ENCODE measurements around the gene CFAP100.

Gene CFAP100

DNA sequence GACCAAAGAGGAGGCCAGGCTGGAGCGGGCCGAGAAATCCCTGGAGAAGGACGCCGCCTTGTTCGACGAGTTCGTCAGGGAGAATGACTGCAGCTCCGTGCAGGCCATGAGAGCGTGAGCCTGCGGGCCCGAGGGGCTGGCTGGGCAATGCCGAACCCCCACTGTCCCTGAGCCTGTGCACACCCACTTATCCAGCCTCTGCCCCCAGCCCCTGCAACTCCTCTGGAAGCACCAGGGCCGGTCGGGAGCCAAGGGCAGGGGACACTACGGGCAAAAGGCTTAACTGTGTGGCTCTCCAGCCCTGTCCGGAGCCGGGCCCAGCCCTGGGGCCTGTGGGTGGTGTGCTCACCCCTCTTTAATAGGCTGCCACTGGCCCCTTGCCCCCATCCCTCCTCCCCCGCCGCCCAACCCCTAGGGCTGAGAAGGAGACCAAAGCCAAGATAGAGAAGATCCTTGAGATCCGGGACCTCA lies 24.0 kb downstream of the CFAP100 start:
- DNase-seq (ENCODE audit: low read depth, low spot score) = no peak
- no peak overlapping the region for H3K27ac ChIP-seq

DNA sequence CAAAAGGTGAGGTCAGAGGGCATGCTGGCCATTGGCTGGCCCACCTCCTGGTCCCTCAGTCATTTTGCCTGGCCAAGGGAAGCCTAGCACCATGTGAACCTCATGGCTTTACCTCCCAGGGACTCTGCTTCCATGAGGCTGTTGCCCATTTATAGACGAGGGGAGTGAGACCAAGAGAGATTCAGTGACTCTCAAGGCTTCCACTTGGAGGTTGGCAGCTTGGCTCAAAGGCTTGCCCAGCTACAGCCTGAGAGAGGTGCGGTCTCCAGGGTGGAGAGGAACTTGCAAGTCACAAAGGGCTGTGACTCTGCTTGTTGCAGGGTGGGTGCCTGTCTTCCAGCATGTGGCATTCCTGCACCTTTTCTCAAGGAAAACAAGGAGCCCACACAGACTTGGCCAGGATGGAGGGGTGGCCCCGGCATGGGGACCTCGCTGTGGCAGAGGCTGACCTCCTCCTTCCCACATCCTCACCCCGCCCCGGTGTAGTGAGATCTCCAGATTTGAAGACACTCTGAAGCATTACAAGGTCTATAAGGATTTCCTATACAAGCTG lies 24.5 kb downstream of the CFAP100 start:
- H3K27ac ChIP-seq = no peak overlapping the region
- no peak for DNase-seq (ENCODE audit: low read depth, low spot score)

DNA sequence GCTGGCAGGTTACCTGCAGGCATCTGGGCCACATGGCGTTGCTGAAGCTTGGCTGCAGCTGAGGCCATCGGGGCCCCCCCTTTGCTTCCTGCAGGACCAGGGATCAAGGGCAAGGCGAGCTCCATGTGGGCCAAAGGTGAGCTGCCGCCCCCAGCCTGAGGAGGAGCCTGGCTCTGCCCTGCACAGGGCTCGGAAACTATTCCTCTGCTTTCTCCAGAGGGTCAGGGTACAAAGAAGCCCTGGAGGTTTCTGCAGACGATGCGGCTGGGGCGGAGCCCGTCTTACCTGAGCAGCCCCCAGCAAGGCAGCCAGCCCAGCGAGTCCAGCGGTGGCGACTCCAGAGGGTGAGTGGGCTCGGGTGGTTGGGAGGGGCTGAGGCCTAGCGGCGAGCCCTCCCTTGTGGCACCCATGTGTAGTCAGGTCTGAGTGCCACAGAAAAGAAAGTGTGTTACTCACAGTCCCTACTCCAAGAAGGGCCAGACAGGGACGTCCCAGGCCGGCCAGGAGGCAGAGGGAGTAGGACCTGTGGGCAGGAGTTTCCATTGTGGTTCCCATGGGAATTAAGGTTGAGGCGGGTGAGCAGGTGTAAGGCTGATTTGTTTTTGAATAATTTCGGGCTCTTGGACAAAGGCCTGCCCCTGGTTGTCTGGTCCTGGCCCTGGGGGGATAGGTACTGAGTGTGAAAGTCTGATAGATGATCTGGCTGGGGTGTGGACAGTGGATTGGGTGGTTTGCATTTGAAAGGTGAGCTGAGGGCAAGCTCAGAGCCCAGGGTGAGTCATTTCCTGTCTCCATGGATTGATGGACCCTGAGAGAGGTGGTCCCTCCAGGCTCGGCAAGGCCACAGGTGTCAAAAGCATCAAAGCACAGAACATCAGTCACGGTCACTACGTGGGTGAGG lies 25.4 kb downstream of the CFAP100 start:
- no peak overlapping the region for H3K27ac ChIP-seq
- no peak for DNase-seq (ENCODE audit: low read depth, low spot score)

DNA sequence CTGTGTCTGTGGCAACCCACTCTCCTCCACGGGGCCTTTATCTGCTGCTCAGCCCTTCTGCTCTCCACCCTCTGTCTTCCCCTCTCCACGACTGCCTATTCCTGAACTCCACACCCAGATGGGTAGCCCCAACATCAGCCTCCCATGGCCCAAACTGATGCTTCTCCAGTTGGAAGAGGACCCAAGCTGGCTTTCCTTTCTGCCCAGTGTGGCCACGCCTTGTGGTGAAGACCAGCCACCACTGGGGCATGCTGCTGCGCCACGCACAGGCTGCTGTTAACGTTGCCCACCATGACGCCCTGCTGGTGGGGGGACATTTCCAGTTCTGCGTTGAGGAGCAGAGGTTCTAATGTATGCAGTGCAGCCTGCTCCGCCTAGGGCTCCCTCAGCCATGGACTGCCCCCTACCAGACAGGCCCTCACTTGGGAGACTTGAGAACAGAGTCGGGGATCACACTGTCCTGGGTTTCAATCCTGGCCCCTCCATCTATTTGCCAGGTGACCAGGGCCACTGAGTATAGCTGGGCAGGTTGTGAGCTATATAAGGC lies 26.9 kb downstream of the CFAP100 start:
- no peak for DNase-seq (ENCODE audit: low read depth, low spot score)
- H3K27ac ChIP-seq = no peak overlapping the region

DNA sequence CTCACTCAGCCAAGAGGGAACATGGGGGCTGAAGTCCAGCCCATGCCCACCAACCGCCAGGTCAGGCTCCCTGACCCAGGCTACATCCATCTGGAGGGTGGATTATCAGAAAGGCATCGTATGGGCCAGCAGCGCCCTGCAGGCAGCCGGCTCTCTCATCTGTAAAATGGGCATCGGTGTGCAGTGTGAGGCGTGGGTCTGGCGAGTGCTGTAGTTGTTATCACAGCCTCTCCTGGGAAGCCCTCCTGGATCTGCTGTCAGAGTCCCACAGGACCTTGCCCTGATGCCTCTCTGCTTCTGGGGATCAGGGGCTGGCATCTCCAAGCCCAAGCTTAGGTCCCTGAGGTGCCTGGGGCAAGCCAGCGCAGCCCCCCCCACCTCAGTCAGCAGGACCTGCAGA lies 27.4 kb downstream of the CFAP100 start:
- no peak for DNase-seq (ENCODE audit: low read depth, low spot score)

DNA sequence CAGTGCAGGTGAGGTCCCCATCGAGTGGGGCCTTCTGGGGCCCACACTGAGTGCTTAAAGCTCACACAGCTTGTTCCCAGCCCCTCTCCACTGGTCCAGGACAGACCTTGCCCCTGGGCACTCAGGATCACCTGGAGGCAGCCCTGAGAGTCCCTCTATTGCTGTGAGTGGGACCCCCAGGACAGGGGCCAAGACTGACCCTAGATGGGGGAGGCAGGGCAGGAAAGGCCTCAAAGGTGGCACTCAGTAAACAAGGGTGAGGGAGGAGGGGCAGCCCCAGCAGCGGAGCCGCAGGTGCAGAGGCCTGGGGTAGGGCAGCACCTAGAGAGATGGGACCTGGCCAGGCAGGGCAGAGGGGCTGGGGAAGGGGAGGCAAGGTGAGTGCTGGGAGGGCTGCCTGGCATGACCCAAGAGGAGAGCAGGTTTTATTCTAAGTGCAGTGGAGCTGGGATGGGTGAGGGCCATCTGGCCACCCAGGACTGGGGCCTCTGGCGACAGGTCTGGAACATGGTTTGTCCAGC lies 27.9 kb downstream of the CFAP100 start:
- DNase-seq (ENCODE audit: low read depth, low spot score) = no peak

More for the DNA sequence above, 27.4 kb downstream of the CFAP100 start:
- H3K27ac ChIP-seq = no peak overlapping the region

DNA sequence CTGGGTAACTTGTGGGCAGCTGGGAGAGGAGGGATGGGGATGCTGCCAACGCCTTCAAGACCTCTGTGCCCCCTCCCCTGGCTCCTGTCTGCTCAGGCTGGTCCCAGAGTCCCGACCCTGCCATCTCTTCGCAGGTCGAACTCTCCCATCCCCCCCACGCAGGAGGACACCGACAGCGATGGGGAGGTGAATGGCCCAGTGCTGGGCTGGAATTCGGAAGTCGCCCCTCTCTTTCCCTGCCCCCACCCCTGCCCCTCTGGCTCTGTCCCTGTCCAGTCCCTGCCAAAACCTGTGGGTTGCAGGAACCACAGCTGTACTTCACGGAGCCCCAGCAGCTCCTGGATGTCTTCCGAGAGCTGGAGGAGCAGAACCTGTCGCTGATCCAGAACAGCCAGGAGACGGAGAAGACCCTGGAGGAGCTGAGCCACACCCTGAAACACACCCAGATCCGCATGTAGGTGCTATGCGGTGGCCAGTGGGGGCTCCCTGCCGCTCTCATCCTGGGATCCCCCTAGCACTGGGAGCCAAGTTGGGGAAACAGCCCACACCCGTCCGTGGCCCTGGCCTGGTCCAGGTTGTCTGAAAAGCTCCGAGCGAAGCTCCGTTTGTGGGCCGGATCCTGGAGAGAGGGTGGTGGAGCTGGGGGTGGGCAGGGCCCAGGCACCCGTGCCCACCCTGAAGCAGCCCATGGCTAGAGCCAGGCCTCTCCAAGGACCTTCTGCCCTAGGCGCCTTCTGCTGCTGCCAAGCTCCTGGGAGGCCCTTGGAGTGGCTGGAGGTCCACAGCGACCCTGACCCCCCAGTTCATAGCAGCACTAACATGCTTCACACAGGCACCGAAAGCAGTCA lies 28.7 kb downstream of the CFAP100 start:
- H3K27ac ChIP-seq = no peak overlapping the region
- DNase-seq (ENCODE audit: low read depth, low spot score) = no peak

More for the DNA sequence above, 27.9 kb downstream of the CFAP100 start:
- no peak overlapping the region for H3K27ac ChIP-seq

DNA sequence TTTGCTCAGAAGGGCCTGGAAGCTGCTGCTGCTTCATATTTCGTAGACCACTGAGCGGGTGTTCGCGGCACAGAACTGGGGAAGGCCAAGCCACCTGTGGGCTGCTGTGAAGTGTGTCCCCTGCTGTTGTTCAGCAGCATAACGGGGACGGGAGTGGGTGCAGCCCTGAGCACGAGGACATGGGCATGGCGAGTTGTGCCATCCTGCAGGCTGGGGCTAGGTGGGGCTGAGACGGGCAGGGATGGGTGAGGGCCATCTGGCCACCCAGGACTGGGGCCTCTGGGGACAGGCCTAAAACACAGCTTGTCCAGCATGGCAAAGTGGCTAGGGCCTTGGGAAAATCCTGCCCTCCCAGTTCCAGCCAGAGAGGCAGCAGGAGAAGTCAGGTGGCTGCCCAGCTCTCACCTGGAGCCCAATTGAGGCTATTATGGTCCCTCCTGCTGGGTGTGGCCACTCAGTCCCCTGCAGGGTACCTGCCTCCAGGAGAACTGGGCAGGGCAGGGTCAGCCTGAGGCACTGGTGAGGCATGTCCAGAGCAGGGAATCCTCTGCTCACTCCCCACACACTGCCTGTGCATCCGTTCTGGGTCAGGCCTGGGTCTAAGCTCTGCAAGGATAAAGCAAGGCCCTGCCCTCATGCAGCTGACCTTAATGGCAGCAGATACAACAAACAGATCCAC lies 29.5 kb downstream of the CFAP100 start:
- no peak overlapping the region for H3K27ac ChIP-seq
- no peak for DNase-seq (ENCODE audit: low read depth, low spot score)

DNA sequence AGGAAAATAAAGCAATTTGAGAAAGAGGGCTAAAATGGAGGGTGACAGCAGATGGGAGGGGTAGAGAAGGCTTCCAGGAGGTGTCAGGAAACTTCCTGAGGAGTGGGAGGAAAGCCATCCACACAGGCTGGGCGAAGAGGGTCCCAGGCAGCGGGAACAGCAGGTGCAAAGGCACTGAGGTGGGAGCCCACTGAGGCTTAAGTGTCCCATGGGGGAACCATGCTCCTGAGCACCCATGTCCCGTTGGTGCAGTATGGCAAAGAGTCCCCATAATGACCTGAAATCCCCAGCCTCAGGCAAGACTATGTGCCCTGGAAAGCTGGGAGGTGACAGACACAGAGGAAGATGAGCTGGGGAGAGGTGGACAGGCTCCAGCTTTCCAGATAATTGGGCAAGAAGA lies 30.0 kb downstream of the CFAP100 start:
- no peak for DNase-seq (ENCODE audit: low read depth, low spot score)

DNA sequence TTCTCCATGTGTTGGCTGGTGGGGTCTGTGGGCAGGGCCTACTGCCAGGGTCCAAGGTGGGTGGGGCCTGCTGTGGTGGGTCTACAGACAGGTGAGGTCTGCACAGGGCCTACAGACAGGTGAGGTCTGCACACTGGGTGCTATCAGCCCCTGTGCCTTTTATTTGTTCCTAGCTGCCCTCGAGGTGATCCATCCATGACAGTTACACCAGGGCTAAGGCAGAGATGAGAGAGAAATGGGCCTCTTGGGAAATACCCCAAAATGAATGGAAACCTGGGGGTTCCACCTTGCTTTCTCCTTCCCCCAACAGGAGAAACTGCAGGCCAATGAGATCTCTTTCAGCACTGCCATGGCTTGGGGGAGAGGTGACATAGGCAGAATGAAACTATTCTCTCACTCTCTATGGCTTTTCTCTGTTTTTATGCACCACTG lies 36.4 kb downstream of the CFAP100 start:
- no peak for DNase-seq (ENCODE audit: low read depth, low spot score)
- H3K27ac ChIP-seq = no peak overlapping the region

More for the DNA sequence above, 30.0 kb downstream of the CFAP100 start:
- H3K27ac ChIP-seq = no peak overlapping the region

DNA sequence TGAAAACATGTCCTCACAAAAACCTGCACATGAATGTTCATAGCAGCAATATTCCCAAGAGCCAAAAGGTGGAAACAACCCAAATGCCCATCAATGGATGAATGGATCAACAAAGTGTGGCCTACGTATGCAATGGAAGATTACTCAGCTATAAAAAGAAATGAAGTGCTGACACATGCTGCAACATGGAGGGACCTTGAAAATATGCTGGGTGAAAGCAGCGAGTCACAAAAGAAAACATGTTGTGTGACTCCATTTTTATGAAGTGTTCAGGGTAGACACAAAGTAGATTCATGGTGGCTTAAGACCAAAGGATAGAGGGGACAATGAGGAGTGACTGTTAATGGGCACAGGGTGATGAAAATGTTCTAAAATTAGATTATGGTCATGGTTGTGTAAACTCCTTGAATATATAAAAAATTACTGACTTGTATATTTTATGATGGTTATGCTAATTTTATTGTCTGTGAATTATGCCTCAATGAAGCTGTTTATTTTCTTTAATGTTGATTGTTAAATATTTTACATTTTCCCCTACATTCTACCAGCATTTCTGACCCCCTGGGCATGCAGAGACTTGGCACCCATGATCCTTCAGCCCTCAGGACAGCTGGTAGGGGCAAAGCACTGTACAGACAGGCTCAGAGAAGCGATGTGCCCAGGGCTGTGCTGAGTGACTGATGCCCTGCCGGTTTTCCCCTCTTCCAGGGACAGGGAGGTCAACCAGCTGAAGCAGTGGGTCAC lies 37.8 kb downstream of the CFAP100 start:
- DNase-seq (ENCODE audit: low read depth, low spot score) = peak; percentile 20
- no peak overlapping the region for H3K27ac ChIP-seq

DNA sequence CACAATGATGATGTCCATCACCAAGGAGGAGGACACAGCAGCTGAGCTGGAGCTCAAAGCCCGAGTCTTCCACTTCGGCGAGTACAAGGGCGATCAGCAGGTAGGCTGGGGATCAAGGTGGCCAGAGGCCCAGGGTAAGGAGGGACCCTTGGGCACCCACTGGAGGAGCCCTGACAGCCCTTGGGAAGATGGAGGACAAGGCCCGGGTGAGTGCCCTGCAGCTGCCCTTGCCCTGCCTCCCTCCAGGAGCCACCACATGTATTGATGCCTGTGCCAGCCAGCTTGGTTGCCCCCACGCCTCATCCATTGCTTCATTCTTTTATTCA lies 38.4 kb downstream of the CFAP100 start:
- H3K27ac ChIP-seq = no peak overlapping the region
- DNase-seq (ENCODE audit: low read depth, low spot score) = no peak

DNA sequence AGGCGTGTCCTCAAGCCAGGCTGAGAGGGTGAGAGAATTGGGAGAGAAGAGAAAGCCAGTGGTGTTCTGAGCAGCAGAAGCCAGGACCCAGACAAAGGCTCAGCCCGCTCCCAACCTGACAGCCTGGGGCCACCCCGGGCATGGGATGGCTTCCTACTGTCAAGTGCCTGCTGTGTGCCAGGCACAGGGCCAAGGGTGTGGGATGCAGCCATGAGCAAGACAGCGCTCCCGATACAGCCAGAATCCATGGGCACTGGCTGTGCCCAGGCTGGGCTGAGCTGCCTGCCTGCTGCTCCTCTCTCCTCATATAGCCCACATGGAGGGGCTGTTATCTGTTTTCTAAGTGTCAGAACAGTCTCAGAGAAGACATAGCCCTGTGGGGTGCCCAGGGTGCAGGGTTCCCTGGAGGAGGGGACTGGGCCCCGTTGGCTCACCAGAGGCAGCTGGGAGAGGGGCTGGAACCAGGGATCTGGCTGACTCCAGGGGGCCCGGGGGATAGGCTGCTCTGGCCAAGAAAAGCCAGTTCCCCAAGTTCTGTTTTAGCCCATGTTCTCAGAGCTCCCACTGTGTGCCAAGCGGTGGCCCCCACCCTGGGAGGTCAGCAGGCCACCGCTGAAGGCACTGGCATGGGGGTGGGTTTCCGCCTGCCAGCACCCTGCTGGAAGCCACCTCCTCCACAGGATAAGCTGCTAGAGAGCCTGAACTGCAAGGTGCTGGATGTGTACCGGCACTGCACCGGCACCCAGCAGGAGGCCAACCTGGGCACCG lies 39.0 kb downstream of the CFAP100 start:
- no peak overlapping the region for H3K27ac ChIP-seq
- DNase-seq (ENCODE audit: low read depth, low spot score) = no peak

DNA sequence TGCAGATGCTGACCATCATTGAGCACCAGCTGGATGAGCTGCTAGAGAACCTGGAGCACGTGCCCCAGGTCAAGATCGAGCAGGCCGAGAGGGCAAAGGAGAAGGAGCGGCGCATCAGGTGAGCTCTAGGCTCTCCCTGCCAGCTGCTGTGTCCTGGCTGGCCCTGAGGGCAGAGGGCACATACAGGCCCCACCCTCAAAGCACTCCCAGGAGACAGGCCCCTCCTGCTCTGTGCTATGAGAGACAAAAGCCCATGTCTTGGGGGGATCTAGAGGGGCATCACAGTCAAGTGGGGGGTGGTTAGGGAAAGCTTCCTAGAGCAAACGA lies 39.5 kb downstream of the CFAP100 start:
- no peak overlapping the region for H3K27ac ChIP-seq
- DNase-seq (ENCODE audit: low read depth, low spot score) = no peak

DNA sequence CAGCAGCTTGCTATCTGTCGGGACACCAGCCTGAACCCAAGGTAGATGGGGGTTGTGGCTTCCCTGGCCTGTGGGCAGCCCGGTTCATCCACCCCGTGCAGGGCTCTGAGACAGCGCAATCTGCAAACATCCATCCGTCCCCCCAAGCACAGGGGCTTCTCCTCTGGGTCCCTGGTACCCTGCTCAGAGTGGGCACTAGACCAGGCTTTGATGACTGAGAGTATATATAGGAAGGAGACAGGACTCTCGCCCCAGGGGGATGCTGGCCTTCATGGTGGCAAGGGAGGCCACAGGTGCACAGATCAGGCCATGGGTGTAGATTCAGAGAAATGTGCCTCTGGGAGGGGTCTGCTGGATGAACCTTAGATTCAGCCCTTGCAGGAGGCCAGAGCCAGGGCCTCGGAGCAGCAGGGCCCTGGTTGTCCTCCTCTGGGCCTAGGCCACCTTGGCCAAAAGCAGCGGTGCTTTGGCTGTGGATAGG lies 40.3 kb downstream of the CFAP100 start:
- no peak for DNase-seq (ENCODE audit: low read depth, low spot score)
- H3K27ac ChIP-seq = no peak overlapping the region

DNA sequence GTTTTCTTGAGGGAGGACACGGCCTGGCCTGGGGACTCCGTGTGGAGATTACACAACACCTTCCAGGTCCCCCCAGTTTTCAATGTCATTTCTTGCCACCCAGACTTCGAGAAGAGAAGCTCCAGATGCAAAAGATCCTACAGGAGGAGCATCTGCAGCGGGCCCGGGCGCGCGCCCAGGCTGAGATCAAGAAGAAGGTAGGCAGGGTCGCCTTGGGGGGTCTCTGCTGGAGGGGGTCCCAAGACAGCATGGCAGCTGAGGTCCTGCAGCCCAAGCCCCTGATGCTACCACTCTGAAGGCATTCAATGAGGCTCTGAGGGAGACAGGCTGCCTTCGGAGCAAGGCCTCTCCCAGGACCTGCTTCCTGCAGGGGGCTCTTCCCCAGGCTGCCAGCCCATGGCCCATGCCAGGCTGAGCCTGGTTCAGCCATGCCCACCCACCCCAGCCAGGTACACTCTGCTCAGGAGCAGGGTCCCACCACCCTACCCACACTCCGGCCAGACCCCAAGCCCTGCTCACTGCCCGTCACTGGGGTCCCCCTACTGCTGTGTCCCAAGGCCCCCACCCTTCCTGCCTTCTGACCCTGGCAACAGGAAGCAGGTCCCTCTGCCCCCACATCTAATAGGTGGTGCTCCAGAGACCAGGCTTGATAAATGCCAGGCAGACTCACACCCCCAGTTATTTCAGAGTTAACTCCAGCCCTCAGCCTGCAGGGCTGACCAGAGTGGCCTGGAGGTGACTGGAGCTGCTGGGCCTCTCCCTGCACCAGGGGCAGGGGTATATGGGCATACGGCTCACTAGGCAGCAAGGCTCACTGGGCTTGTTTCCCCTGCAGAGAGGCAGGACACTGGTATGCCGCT lies 41.0 kb downstream of the CFAP100 start:
- no peak overlapping the region for H3K27ac ChIP-seq
- no peak for DNase-seq (ENCODE audit: low read depth, low spot score)

Measured in epithelial cell of prostate (primary cell).